Measurements from ENCODE around the gene TMPRSS2. TPM values are rescaled to one million over a fixed set of nuclear protein-coding genes. Genes with fewer than 3 reads are reported as not detected.

Gene TMPRSS2
- total and polyA plus RNA-seq, 9 donors: 0.01 to 3.0 (median 1.2) TPM; not detected in 3

DNA sequence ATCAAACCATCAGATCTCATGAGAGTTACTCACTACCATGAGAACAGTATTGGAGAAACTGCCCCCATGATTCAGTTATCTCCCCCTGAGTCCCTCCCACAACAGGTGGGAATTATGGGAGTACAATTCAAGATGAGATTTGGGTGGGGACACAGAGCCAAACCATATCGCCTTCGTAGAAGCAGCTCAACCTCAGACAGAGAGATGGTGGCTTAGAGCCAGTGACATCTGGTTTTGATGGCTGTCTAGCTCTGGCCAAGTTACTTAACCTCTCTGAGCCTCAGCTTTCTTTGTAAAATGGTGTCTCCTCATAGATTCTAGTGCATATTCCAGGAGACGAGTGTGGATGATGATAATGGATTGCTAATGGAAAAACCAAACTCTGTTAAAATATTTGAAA is 54.8 kb downstream of the TMPRSS2 start:
- Histone ChIP-seq H3K4me1 (ENCODE audit: insufficient read depth) (no peaks in the 10 kb centered on the region), H3K36me3 (no peaks in the 10 kb centered on the region), H3K9me3 (no peaks in the 10 kb centered on the region), H3K27ac (no peak overlapping the region), H3K27me3 (no peaks in the 10 kb centered on the region), H3K4me3 (no peak overlapping the region)
- WGBS, 3 donors: 76 to 84% (median 84%) methylated on average over 3 of the region's 3 CpGs
- intact Hi-C loops (cut with DNase I): no loop called here
- DNase-seq: no peak
- no peak for TF ChIP-seq POLR2A (IDR thresholded peaks at IDR 0.05)
- no peak for TF ChIP-seq EP300 (IDR thresholded peaks at IDR 0.05)
- TF ChIP-seq, protein P1, sequence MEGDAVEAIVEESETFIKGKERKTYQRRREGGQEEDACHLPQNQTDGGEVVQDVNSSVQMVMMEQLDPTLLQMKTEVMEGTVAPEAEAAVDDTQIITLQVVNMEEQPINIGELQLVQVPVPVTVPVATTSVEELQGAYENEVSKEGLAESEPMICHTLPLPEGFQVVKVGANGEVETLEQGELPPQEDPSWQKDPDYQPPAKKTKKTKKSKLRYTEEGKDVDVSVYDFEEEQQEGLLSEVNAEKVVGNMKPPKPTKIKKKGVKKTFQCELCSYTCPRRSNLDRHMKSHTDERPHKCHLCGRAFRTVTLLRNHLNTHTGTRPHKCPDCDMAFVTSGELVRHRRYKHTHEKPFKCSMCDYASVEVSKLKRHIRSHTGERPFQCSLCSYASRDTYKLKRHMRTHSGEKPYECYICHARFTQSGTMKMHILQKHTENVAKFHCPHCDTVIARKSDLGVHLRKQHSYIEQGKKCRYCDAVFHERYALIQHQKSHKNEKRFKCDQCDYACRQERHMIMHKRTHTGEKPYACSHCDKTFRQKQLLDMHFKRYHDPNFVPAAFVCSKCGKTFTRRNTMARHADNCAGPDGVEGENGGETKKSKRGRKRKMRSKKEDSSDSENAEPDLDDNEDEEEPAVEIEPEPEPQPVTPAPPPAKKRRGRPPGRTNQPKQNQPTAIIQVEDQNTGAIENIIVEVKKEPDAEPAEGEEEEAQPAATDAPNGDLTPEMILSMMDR (IDR thresholded peaks at IDR 0.05): no peak

DNA sequence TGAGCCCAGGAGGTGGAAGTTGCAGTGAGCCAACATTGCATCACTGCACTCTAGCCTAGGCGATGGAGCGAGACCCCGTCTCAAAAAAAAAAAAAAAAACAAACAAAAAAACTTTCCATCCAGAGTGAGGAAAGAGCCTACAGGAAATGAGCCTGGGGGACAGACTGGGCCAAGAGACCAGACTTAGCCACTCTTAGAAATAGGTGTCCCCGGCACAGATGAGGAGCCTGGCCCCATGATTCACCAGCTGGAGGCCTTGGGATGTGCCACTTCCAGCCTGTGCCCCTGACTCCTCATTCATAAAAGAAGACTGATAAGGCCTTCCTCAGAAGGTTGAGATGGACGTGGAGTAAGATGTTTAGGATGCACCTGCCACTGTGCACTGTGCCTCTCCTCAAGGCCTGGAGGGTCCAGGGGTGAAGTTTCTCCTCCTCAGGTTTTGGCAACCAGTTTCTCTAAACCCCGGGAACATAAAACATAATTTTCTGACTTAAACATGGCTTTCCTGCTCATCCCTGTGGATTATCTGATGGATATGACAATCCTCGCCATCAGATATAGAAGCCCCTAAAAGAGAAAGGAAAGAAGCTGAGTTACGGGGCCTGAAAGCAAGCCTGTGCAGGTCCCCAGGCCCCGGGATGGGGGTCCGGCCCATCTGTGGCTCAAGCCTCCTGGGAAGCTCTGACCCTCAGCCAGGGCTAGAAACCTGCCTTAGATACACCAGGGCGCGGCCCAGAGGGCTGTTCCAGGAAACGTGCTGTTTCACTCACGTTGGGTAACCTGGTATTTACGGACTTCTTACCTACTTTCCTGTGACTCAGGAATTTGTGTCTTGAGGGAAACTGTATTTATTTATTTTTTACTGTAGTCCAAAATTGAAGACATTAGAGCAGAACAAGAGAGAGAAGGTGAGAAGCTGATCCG is 55.9 kb downstream of the TMPRSS2 start:
- DNase-seq: no peak
- intact Hi-C loops (cut with DNase I): no loop called here
- no peaks in the 10 kb centered on the region for H3K27me3 ChIP-seq
- no peaks in the 10 kb centered on the region for H3K4me1 ChIP-seq (ENCODE audit: insufficient read depth)
- H3K4me3 ChIP-seq: no peak overlapping the region
- TF ChIP-seq, protein P1 (IDR thresholded peaks at IDR 0.05): no peak
- TF ChIP-seq EP300 (IDR thresholded peaks at IDR 0.05): no peak
- no peak for TF ChIP-seq POLR2A (IDR thresholded peaks at IDR 0.05)
- no peak overlapping the region for H3K27ac ChIP-seq
- H3K36me3 ChIP-seq: no peaks in the 10 kb centered on the region
- H3K9me3 ChIP-seq: no peaks in the 10 kb centered on the region
- 85 to 90% (median 90%) methylated on average over 16 of the region's 16 CpGs for WGBS, 3 donors

- Histone ChIP-seq H3K9me3 (no peaks in the 10 kb centered on the region), H3K36me3 (no peaks in the 10 kb centered on the region), H3K4me3 (no peak overlapping the region), H3K4me1 (ENCODE audit: insufficient read depth) (no peaks in the 10 kb centered on the region), H3K27ac (no peak overlapping the region), H3K27me3 (no peaks in the 10 kb centered on the region)
- DNase-seq: no peak
- intact Hi-C loops (cut with DNase I): no loop called here
- 76 to 95% (median 76%) methylated on average over 5 of the region's 5 CpGs for WGBS, 3 donors
- no peak for TF ChIP-seq EP300 (IDR thresholded peaks at IDR 0.05)
- TF ChIP-seq, protein P1 (IDR thresholded peaks at IDR 0.05): no peak
- no peak for TF ChIP-seq POLR2A (IDR thresholded peaks at IDR 0.05)
Observed at GRCh38 chr21:41449613-41450012, 58.3 kb downstream of the TMPRSS2 start.

DNA sequence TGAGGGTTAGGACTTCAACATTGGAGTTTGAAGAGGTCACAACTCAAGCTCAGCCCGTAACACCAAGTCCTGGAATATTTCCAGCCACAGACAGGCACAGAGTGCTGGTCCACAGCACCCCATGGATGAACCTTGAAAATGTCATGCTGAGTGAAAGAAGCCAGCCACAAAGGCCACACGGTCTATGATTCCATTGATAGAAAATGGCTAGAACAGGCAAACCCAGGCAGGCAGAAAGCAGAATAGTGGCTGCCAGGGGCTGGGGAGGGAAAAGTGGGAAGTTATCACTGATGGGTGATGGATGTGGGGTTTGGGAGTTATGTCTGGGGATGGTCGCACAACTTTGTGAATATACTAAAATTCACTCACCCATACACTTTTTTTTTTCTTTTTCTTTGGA is 60.6 kb downstream of the TMPRSS2 start:
- no peak for TF ChIP-seq EP300 (IDR thresholded peaks at IDR 0.05)
- TF ChIP-seq, protein P1 (IDR thresholded peaks at IDR 0.05): no peak
- TF ChIP-seq POLR2A (IDR thresholded peaks at IDR 0.05): no peak
- no peak overlapping the region for H3K4me3 ChIP-seq
- no peaks in the 10 kb centered on the region for H3K9me3 ChIP-seq
- H3K4me1 ChIP-seq (ENCODE audit: insufficient read depth): no peaks in the 10 kb centered on the region
- no peaks in the 10 kb centered on the region for H3K36me3 ChIP-seq
- WGBS, 3 donors: 91 to 94% (median 94%) methylated on average over 3 of the region's 3 CpGs
- intact Hi-C loops (cut with DNase I): no loop called here
- DNase-seq: no peak
- no peaks in the 10 kb centered on the region for H3K27me3 ChIP-seq
- no peak overlapping the region for H3K27ac ChIP-seq
